Trophoblast cell (in vitro differentiated cells and primary cell): ENCODE results near the gene SPOCK1.

Experiments used
- DNase-seq, 2 donors: peaks; one replicate each; pipeline ENCODE4 v3.0.0-alpha.2; 2016
- H2AFZ ChIP-seq: 2 replicates; pipeline ENCODE4 v1.6.1; 2013; ENCODE audit warnings: low read length, moderate library complexity, mild to moderate bottlenecking; ENCODE audit not compliant: insufficient read depth, poor library complexity
- H2AK5ac ChIP-seq: 2 replicates; pipeline ENCODE4 v1.6.1; 2013; ENCODE audit warnings: mild to moderate bottlenecking, low read length
- H2BK120ac ChIP-seq: 2 replicates; pipeline ENCODE4 v1.6.1; 2013; ENCODE audit warnings: low read length, mild to moderate bottlenecking, moderate library complexity; ENCODE audit not compliant: insufficient read depth, poor library complexity
- H2BK12ac ChIP-seq: 2 replicates; pipeline ENCODE4 v1.6.1; 2013; ENCODE audit warnings: mild to moderate bottlenecking, low read length, moderate library complexity
- H2BK5ac ChIP-seq: 2 replicates; pipeline ENCODE4 v1.6.1; 2013; ENCODE audit warnings: low read length, low read depth, moderate library complexity, mild to moderate bottlenecking; ENCODE audit not compliant: poor library complexity
- H3K14ac ChIP-seq: 2 replicates; pipeline ENCODE4 v1.6.1; 2013; ENCODE audit warnings: mild to moderate bottlenecking, low read length
- H3K18ac ChIP-seq: 2 replicates; pipeline ENCODE4 v1.6.1; 2013; ENCODE audit warnings: mild to moderate bottlenecking, low read length
- H3K23ac ChIP-seq: 2 replicates; pipeline ENCODE4 v1.6.1; 2013; ENCODE audit warnings: low read length
- H3K27ac ChIP-seq: 2 replicates; pipeline ENCODE4 v1.5.1; 2013; ENCODE audit warnings: low read depth, mild to moderate bottlenecking, inconsistent platforms, low read length, moderate library complexity
- H3K27me3 ChIP-seq: 2 replicates; pipeline ENCODE4 v1.6.1; 2013; ENCODE audit warnings: inconsistent platforms, mild to moderate bottlenecking, low read length, moderate library complexity; ENCODE audit not compliant: insufficient read depth
- H3K36me3 ChIP-seq, 2 experiments: 1 replicate in 1 of 2; 2 replicates in 1 of 2; pipeline ENCODE4 v1.6.1; 2013; ENCODE audit warnings: low read length in 2 of 2, mild to moderate bottlenecking in 2 of 2, moderate library complexity in 1 of 2; ENCODE audit not compliant: insufficient read depth in 2 of 2, control insufficient read depth in 1 of 2
- H3K4ac ChIP-seq: 2 replicates; pipeline ENCODE4 v1.6.1; 2013; ENCODE audit warnings: low read depth, mild to moderate bottlenecking, low read length, moderate library complexity
- H3K4me1 ChIP-seq, 2 experiments: 1 replicate in 1 of 2; 2 replicates in 1 of 2; pipeline ENCODE4 v1.6.1; 2013; ENCODE audit warnings: low read length in 2 of 2, mild to moderate bottlenecking in 2 of 2, moderate library complexity in 1 of 2; ENCODE audit not compliant: insufficient read depth in 2 of 2, control insufficient read depth in 1 of 2
- H3K4me2 ChIP-seq: 2 replicates; pipeline ENCODE4 v1.6.1; 2013; ENCODE audit warnings: inconsistent platforms, mild to moderate bottlenecking, low read length, moderate library complexity
- H3K4me3 ChIP-seq: 2 replicates; pipeline ENCODE4 v1.5.1; 2013; ENCODE audit warnings: mild to moderate bottlenecking, low read depth, low read length, inconsistent platforms
- H3K79me1 ChIP-seq: one replicate; pipeline ENCODE4 v1.6.1; 2013; ENCODE audit warnings: low read length
- H3K79me2 ChIP-seq: 2 replicates; pipeline ENCODE4 v1.6.1; 2013; ENCODE audit warnings: low read length, mild to moderate bottlenecking; ENCODE audit not compliant: control insufficient read depth, insufficient read depth, poor library complexity
- H3K9ac ChIP-seq: 2 replicates; pipeline ENCODE4 v1.6.1; 2013; ENCODE audit warnings: mild to moderate bottlenecking, low read length
- H3K9me3 ChIP-seq: 2 replicates; pipeline ENCODE4 v1.6.1; 2013; ENCODE audit warnings: low read depth, mild to moderate bottlenecking, control low read depth, inconsistent platforms, low read length; ENCODE audit not compliant: insufficient read depth
- H4K12ac ChIP-seq: 2 replicates; pipeline ENCODE4 v1.6.1; 2013; ENCODE audit warnings: low read depth, mild to moderate bottlenecking, low read length, moderate library complexity
- H4K8ac ChIP-seq: 2 replicates; pipeline ENCODE4 v1.6.1; 2013; ENCODE audit warnings: low read depth, mild to moderate bottlenecking, low read length, moderate library complexity
- H4K91ac ChIP-seq: one replicate; pipeline ENCODE4 v1.6.1; 2013; ENCODE audit warnings: low read depth, mild to moderate bottlenecking, low read length, moderate library complexity
- WGBS: extraction: QIAGEN DNeasy Blood & Tissue Kit; methylation state at CpG from one replicate; pipeline ENCODE4 v1.1.7; 2013; ENCODE audit warnings: missing lambda C conversion rate; ENCODE audit not compliant: insufficient read length, insufficient coverage; ENCODE audit errors: extremely low coverage; 5-methylcytosine and 5-hydroxymethylcytosine counted together

Gene SPOCK1

GRCh38 chr5:137350791-137351190 is 148.3 kb downstream of the SPOCK1 start:
- no peak for DNase-seq

GRCh38 chr5:137348759-137349158 is 150.4 kb downstream of the SPOCK1 start:
- no peak overlapping the region for H3K4ac ChIP-seq
- H3K4me3 ChIP-seq: no peak overlapping the region
- H3K9me3 ChIP-seq: no peaks in the 10 kb centered on the region
- no peaks in the 10 kb centered on the region for H3K36me3 ChIP-seq
- H2BK12ac ChIP-seq: no peak overlapping the region
- H2AFZ ChIP-seq: no peak overlapping the region
- H3K27me3 ChIP-seq: no peaks in the 10 kb centered on the region
- no CpG with 5 or more reads among the region's 3 CpGs for WGBS
- DNase-seq: no peak
- no peak overlapping the region for H3K23ac ChIP-seq
- H3K9ac ChIP-seq: no peak overlapping the region
- H2AK5ac ChIP-seq: no peak overlapping the region
- no peaks in the 10 kb centered on the region for H3K79me2 ChIP-seq
- H4K8ac ChIP-seq: no peak overlapping the region
- no peak overlapping the region for H3K18ac ChIP-seq
- H3K14ac ChIP-seq: no peak overlapping the region
- H4K12ac ChIP-seq: no peak overlapping the region
- H2BK120ac ChIP-seq: no peak overlapping the region
- no peaks in the 10 kb centered on the region for H3K79me1 ChIP-seq
- H2BK5ac ChIP-seq: no peak overlapping the region
- no peak overlapping the region for H3K4me2 ChIP-seq
- no peak overlapping the region for H3K27ac ChIP-seq
- no peak overlapping the region for H4K91ac ChIP-seq
- no peaks in the 10 kb centered on the region for H3K4me1 ChIP-seq

More at GRCh38 chr5:137350791-137351190, 148.3 kb downstream of the SPOCK1 start:
- H3K4me3 ChIP-seq: no peak overlapping the region
- H4K8ac ChIP-seq: no peak overlapping the region
- H2BK5ac ChIP-seq: no peak overlapping the region
- no peak overlapping the region for H4K12ac ChIP-seq
- H3K36me3 ChIP-seq: no peaks in the 10 kb centered on the region
- no peak overlapping the region for H3K9ac ChIP-seq
- H3K79me1 ChIP-seq: no peaks in the 10 kb centered on the region
- H2BK120ac ChIP-seq: no peak overlapping the region
- no CpG with 5 or more reads among the region's 6 CpGs for WGBS
- H3K79me2 ChIP-seq: no peaks in the 10 kb centered on the region
- no peak overlapping the region for H3K23ac ChIP-seq
- H3K4me2 ChIP-seq: no peak overlapping the region
- H3K27ac ChIP-seq: no peak overlapping the region
- no peaks in the 10 kb centered on the region for H3K4me1 ChIP-seq
- H4K91ac ChIP-seq: no peak overlapping the region
- H2AFZ ChIP-seq: no peak overlapping the region
- no peak overlapping the region for H3K14ac ChIP-seq
- H2AK5ac ChIP-seq: no peak overlapping the region
- no peak overlapping the region for H3K18ac ChIP-seq
- no peak overlapping the region for H3K4ac ChIP-seq
- H3K27me3 ChIP-seq: no peaks in the 10 kb centered on the region
- H2BK12ac ChIP-seq: no peak overlapping the region
- no peaks in the 10 kb centered on the region for H3K9me3 ChIP-seq

GRCh38 chr5:137347865-137348264 is 151.3 kb downstream of the SPOCK1 start:
- H2AK5ac ChIP-seq: no peak overlapping the region
- no peak overlapping the region for H3K14ac ChIP-seq
- no peak overlapping the region for H2BK120ac ChIP-seq
- H3K23ac ChIP-seq: no peak overlapping the region
- H3K27me3 ChIP-seq: no peaks in the 10 kb centered on the region
- no peaks in the 10 kb centered on the region for H3K36me3 ChIP-seq
- no peaks in the 10 kb centered on the region for H3K4me1 ChIP-seq
- no peak overlapping the region for H3K4ac ChIP-seq
- H4K8ac ChIP-seq: no peak overlapping the region
- H2AFZ ChIP-seq: no peak overlapping the region
- no peak overlapping the region for H3K18ac ChIP-seq
- H3K9ac ChIP-seq: no peak overlapping the region
- H3K79me1 ChIP-seq: no peaks in the 10 kb centered on the region
- DNase-seq: no peak
- H3K9me3 ChIP-seq: no peaks in the 10 kb centered on the region
- H2BK5ac ChIP-seq: no peak overlapping the region
- no peak overlapping the region for H4K91ac ChIP-seq
- H3K79me2 ChIP-seq: no peaks in the 10 kb centered on the region
- no CpG with 5 or more reads among the region's 3 CpGs for WGBS
- no peak overlapping the region for H3K4me3 ChIP-seq
- no peak overlapping the region for H4K12ac ChIP-seq
- no peak overlapping the region for H3K4me2 ChIP-seq
- no peak overlapping the region for H2BK12ac ChIP-seq
- no peak overlapping the region for H3K27ac ChIP-seq

GRCh38 chr5:137346281-137346680 is 152.8 kb downstream of the SPOCK1 start:
- WGBS: no CpG with 5 or more reads among the region's 3 CpGs
- no peak overlapping the region for H3K14ac ChIP-seq

More at GRCh38 chr5:137346281-137346680, 152.8 kb downstream of the SPOCK1 start:
- Histone ChIP-seq H3K23ac (no peak overlapping the region), H2AFZ (no peak overlapping the region), H3K27ac (no peak overlapping the region), H3K79me1 (no peaks in the 10 kb centered on the region), H4K8ac (no peak overlapping the region), H3K9ac (no peak overlapping the region), H2BK120ac (no peak overlapping the region), H4K12ac (no peak overlapping the region), H3K9me3 (no peaks in the 10 kb centered on the region), H4K91ac (no peak overlapping the region), H3K4ac (no peak overlapping the region), H3K4me2 (no peak overlapping the region), H2AK5ac (no peak overlapping the region), H3K4me3 (no peak overlapping the region), H3K27me3 (no peaks in the 10 kb centered on the region), H2BK12ac (no peak overlapping the region), H3K18ac (no peak overlapping the region), H3K79me2 (no peaks in the 10 kb centered on the region), H2BK5ac (no peak overlapping the region), H3K4me1 (no peaks in the 10 kb centered on the region), H3K36me3 (no peaks in the 10 kb centered on the region)
- no peak for DNase-seq
